ENCODE data around the gene LEFTY2.

LEFTY2 gene

GRCh38 chr1:225923692-225924555 is 17.1 kb downstream of the LEFTY2 start, which contains the start of gene PYCR2:
PYCR2 (minus strand) TSS chr1:225924250; CDS start chr1:225924110, 140 bp downstream.
- Histone ChIP-seq H3K4me1 (ENCODE audit: control insufficient read depth, insufficient read depth, low read length) (no peaks in the 10 kb centered on the region), H3K9ac (ENCODE audit: low read depth, low read length) (peak within 1 kb of the TSS; percentile 94), H3K36me3 (ENCODE audit: control insufficient read depth, insufficient read depth, low read length) (peaks cover 23% of the 10 kb centered on the region), H3K4me3 (ENCODE audit: low read depth, low read length) (peak within 1 kb of the TSS; percentile 95), H3K9me3 (ENCODE audit: control insufficient read depth, insufficient read depth, low read length) (no peaks in the 10 kb centered on the region), H3K27me3 (ENCODE audit: control insufficient read depth, insufficient read depth, low read length) (no peaks in the 10 kb centered on the region)

- H3K9ac ChIP-seq (ENCODE audit: low read depth, low read length): peak overlapping the region; percentile 94
- H3K27me3 ChIP-seq (ENCODE audit: control insufficient read depth, insufficient read depth, low read length): no peaks in the 10 kb centered on the region
- peak overlapping the region; percentile 95 for H3K4me3 ChIP-seq (ENCODE audit: low read depth, low read length)
- H3K9me3 ChIP-seq (ENCODE audit: control insufficient read depth, insufficient read depth, low read length): no peaks in the 10 kb centered on the region
- peaks cover 25% of the 10 kb centered on the region for H3K36me3 ChIP-seq (ENCODE audit: control insufficient read depth, insufficient read depth, low read length)
- no peaks in the 10 kb centered on the region for H3K4me1 ChIP-seq (ENCODE audit: control insufficient read depth, insufficient read depth, low read length)
Observed at GRCh38 chr1:225923381-225923691, 17.7 kb downstream of the LEFTY2 start.

GRCh38 chr1:225921734-225922709 is 19.0 kb downstream of the LEFTY2 start:
- H3K9ac ChIP-seq (ENCODE audit: low read depth, low read length): no peak overlapping the region
- H3K4me3 ChIP-seq (ENCODE audit: low read depth, low read length): no peak overlapping the region
- H3K27me3 ChIP-seq (ENCODE audit: control insufficient read depth, insufficient read depth, low read length): no peaks in the 10 kb centered on the region
- H3K4me1 ChIP-seq (ENCODE audit: control insufficient read depth, insufficient read depth, low read length): no peaks in the 10 kb centered on the region
- no peaks in the 10 kb centered on the region for H3K9me3 ChIP-seq (ENCODE audit: control insufficient read depth, insufficient read depth, low read length)
- H3K36me3 ChIP-seq (ENCODE audit: control insufficient read depth, insufficient read depth, low read length): peaks cover 27% of the 10 kb centered on the region

DNA sequence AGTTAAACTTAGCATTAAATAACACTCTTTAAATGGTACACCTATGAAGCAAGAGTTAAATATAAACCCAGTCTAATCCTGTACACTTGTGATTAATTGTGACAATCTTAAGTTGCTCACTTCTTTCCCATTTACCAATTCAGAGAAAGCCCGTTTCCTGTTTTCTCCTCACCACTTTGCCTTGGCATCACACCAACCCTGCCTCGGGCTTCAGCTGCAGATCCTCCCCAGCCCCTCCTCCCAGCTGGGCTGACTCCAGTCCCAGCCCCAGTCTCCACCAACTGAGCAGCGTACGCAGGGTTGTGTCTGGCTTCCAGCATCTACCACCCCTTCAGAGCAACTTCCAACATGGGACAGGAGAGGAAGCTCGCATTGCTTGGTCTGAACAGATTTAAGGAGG is 21.1 kb downstream of the LEFTY2 start:
- Histone ChIP-seq H3K9me3 (ENCODE audit: control insufficient read depth, insufficient read depth, low read length) (no peaks in the 10 kb centered on the region), H3K4me1 (ENCODE audit: control insufficient read depth, insufficient read depth, low read length) (no peaks in the 10 kb centered on the region), H3K36me3 (ENCODE audit: control insufficient read depth, insufficient read depth, low read length) (peaks cover 33% of the 10 kb centered on the region), H3K27me3 (ENCODE audit: control insufficient read depth, insufficient read depth, low read length) (no peaks in the 10 kb centered on the region), H3K4me3 (ENCODE audit: low read depth, low read length) (no peak overlapping the region), H3K9ac (ENCODE audit: low read depth, low read length) (no peak overlapping the region)

DNA sequence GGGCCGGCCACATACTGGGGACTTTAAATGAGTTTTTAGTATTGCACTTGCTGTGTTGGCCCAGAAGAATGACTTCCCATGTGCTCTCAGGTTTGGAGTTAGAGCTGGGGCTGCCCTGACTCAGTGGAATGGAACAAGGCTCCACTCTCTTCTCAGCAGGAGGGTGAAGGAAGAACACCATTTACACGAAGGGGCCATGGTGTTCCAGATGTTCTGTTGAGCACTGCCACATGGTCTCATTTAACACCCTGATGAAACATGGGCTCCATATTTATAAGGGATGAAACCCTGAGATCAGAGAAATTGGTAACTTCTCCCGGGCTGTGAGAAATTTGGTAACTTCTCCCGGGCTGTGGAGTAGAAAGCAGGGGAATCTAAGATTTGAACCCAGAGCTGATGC is 22.7 kb downstream of the LEFTY2 start:
- no peaks in the 10 kb centered on the region for H3K4me1 ChIP-seq (ENCODE audit: control insufficient read depth, insufficient read depth, low read length)

GRCh38 chr1:225917536-225917935 is 23.5 kb downstream of the LEFTY2 start:
- H3K4me3 ChIP-seq (ENCODE audit: low read depth, low read length): no peak overlapping the region

More for the DNA sequence above, 22.7 kb downstream of the LEFTY2 start:
- peaks cover 33% of the 10 kb centered on the region for H3K36me3 ChIP-seq (ENCODE audit: control insufficient read depth, insufficient read depth, low read length)
- no peaks in the 10 kb centered on the region for H3K27me3 ChIP-seq (ENCODE audit: control insufficient read depth, insufficient read depth, low read length)
- H3K9ac ChIP-seq (ENCODE audit: low read depth, low read length): no peak overlapping the region
- no peak overlapping the region for H3K4me3 ChIP-seq (ENCODE audit: low read depth, low read length)
- H3K9me3 ChIP-seq (ENCODE audit: control insufficient read depth, insufficient read depth, low read length): no peaks in the 10 kb centered on the region

GRCh38 chr1:225917101-225917500 is 23.9 kb downstream of the LEFTY2 start:
- no peaks in the 10 kb centered on the region for H3K4me1 ChIP-seq (ENCODE audit: control insufficient read depth, insufficient read depth, low read length)

More at GRCh38 chr1:225917536-225917935, 23.5 kb downstream of the LEFTY2 start:
- Histone ChIP-seq H3K36me3 (ENCODE audit: control insufficient read depth, insufficient read depth, low read length) (peaks cover 33% of the 10 kb centered on the region), H3K4me1 (ENCODE audit: control insufficient read depth, insufficient read depth, low read length) (no peaks in the 10 kb centered on the region), H3K27me3 (ENCODE audit: control insufficient read depth, insufficient read depth, low read length) (no peaks in the 10 kb centered on the region), H3K9ac (ENCODE audit: low read depth, low read length) (no peak overlapping the region), H3K9me3 (ENCODE audit: control insufficient read depth, insufficient read depth, low read length) (no peaks in the 10 kb centered on the region)

GRCh38 chr1:225915538-225915991 is 25.5 kb downstream of the LEFTY2 start:
- peaks cover 19% of the 10 kb centered on the region for H3K36me3 ChIP-seq (ENCODE audit: control insufficient read depth, insufficient read depth, low read length)

More at GRCh38 chr1:225917101-225917500, 23.9 kb downstream of the LEFTY2 start:
- peaks cover 2% of the 10 kb centered on the region for H3K27me3 ChIP-seq (ENCODE audit: control insufficient read depth, insufficient read depth, low read length)
- no peak overlapping the region for H3K4me3 ChIP-seq (ENCODE audit: low read depth, low read length)
- peaks cover 30% of the 10 kb centered on the region for H3K36me3 ChIP-seq (ENCODE audit: control insufficient read depth, insufficient read depth, low read length)
- no peak overlapping the region for H3K9ac ChIP-seq (ENCODE audit: low read depth, low read length)
- no peaks in the 10 kb centered on the region for H3K9me3 ChIP-seq (ENCODE audit: control insufficient read depth, insufficient read depth, low read length)

GRCh38 chr1:225914947-225915346 is 26.1 kb downstream of the LEFTY2 start:
- H3K9me3 ChIP-seq (ENCODE audit: control insufficient read depth, insufficient read depth, low read length): no peaks in the 10 kb centered on the region
- H3K4me1 ChIP-seq (ENCODE audit: control insufficient read depth, insufficient read depth, low read length): peaks cover 5% of the 10 kb centered on the region
- H3K36me3 ChIP-seq (ENCODE audit: control insufficient read depth, insufficient read depth, low read length): peaks cover 16% of the 10 kb centered on the region
- no peak overlapping the region for H3K4me3 ChIP-seq (ENCODE audit: low read depth, low read length)
- H3K9ac ChIP-seq (ENCODE audit: low read depth, low read length): no peak overlapping the region
- H3K27me3 ChIP-seq (ENCODE audit: control insufficient read depth, insufficient read depth, low read length): peaks cover 6% of the 10 kb centered on the region

More at GRCh38 chr1:225915538-225915991, 25.5 kb downstream of the LEFTY2 start:
- Histone ChIP-seq H3K9ac (ENCODE audit: low read depth, low read length) (no peak overlapping the region), H3K27me3 (ENCODE audit: control insufficient read depth, insufficient read depth, low read length) (peaks cover 4% of the 10 kb centered on the region), H3K9me3 (ENCODE audit: control insufficient read depth, insufficient read depth, low read length) (no peaks in the 10 kb centered on the region), H3K4me1 (ENCODE audit: control insufficient read depth, insufficient read depth, low read length) (peaks cover 5% of the 10 kb centered on the region), H3K4me3 (ENCODE audit: low read depth, low read length) (no peak overlapping the region)

DNA sequence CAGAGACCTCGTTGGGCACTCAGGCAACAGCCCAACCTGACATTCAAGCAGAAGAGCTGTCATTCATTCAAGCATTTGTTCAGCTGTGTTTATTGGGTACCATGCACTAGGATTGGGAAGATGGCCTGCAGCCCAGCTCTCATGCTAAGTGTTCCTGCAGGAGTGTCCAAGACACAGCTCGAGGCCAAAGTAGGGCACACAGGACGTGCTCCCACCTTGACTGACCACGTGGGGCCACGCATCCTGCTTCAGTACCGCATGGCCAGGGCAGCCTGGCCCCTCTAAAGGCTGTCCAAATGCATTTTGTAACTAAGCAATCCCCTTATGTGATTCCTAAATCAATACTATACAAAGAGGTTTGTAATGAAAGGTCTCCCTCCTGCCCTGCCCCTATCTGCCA is 26.6 kb downstream of the LEFTY2 start:
- peaks cover 6% of the 10 kb centered on the region for H3K27me3 ChIP-seq (ENCODE audit: control insufficient read depth, insufficient read depth, low read length)
- H3K4me3 ChIP-seq (ENCODE audit: low read depth, low read length): no peak overlapping the region
- peaks cover 5% of the 10 kb centered on the region for H3K4me1 ChIP-seq (ENCODE audit: control insufficient read depth, insufficient read depth, low read length)
- peaks cover 12% of the 10 kb centered on the region for H3K36me3 ChIP-seq (ENCODE audit: control insufficient read depth, insufficient read depth, low read length)
- H3K9me3 ChIP-seq (ENCODE audit: control insufficient read depth, insufficient read depth, low read length): no peaks in the 10 kb centered on the region
- no peak overlapping the region for H3K9ac ChIP-seq (ENCODE audit: low read depth, low read length)
